Spleen (tissue), 11 donors: Measurements from ENCODE around the gene MCL1. TPM values are rescaled to one million over a fixed set of nuclear protein-coding genes. Genes with fewer than 3 reads are reported as not detected.
A peak's percentile ranks its signal among the peaks of the same experiment; 100 is the strongest.

Experiments
- DNase-seq: peaks from one replicate; pipeline ENCODE4 v3.0.0-alpha.2; 2020
- H3K27ac ChIP-seq, 8 donors: fragments of 200-600 bp; sonication (generic) in 7 of 8; 1 replicate in 4 of 8; 2 replicates in 4 of 8; pipeline versions ENCODE4 v1.5.0 to v1.8.0; 2016 to 2021; ENCODE audit warnings: inconsistent platforms in 4 of 8, mild to moderate bottlenecking in 4 of 8, moderate library complexity in 1 of 8
- H3K27me3 ChIP-seq, 7 donors: fragments of 200-600 bp; sonication (generic) in 6 of 7; replicated peaks in 1 of 7; 1 replicate in 4 of 7; 2 replicates in 3 of 7; pipeline versions ENCODE4 v1.5.0 to v1.8.0; 2016 to 2021; ENCODE audit warnings: inconsistent platforms in 3 of 7, mild to moderate bottlenecking in 1 of 7
- H3K36me3 ChIP-seq, 6 donors: fragments of 200-600 bp; sonication (generic) in 5 of 6; 1 replicate in 4 of 6; 2 replicates in 2 of 6; pipeline versions ENCODE4 v1.5.0 to v1.8.0; 2016 to 2021; ENCODE audit warnings: inconsistent platforms in 2 of 6
- H3K4me1 ChIP-seq, 6 donors: fragments of 200-600 bp; sonication (generic) in 5 of 6; 1 replicate in 3 of 6; 2 replicates in 3 of 6; pipeline versions ENCODE4 v1.5.0 to v1.8.0; 2016 to 2021; ENCODE audit warnings: inconsistent platforms in 3 of 6
- H3K4me3 ChIP-seq, 8 donors: fragments of 200-600 bp; sonication (generic) in 7 of 8; 1 replicate in 4 of 8; 2 replicates in 4 of 8; pipeline versions ENCODE4 v1.5.0 to v1.8.0; 2016 to 2021; ENCODE audit warnings: inconsistent platforms in 4 of 8, mild to moderate bottlenecking in 4 of 8, moderate library complexity in 2 of 8
- H3K9me3 ChIP-seq, 8 donors: fragments of 200-600 bp; sonication (generic) in 7 of 8; 1 replicate in 4 of 8; 2 replicates in 4 of 8; pipeline versions ENCODE4 v1.5.0 to v1.8.0; 2016 to 2021; ENCODE audit warnings: inconsistent platforms in 4 of 8
- CTCF ChIP-seq, 11 experiments: fragments of 200-600 bp in 7 of 11; fragments of 450-650 bp in 4 of 11; sonication (generic) in 4 of 11; IDR thresholded peaks in 8 of 11; conservative IDR thresholded peaks in 3 of 11; 1 replicate in 7 of 11; 2 replicates in 4 of 11; pipeline versions ENCODE4 v1.4.0 to v1.8.0; 2016 to 2021; ENCODE audit warnings: antibody characterized with exemption in 11 of 11, inconsistent platforms in 4 of 11, mild to moderate bottlenecking in 1 of 11
- POLR2A ChIP-seq, 3 donors: fragments of 450-650 bp; IDR thresholded peaks; one replicate each; pipeline ENCODE4 v1.5.1; 2017; ENCODE audit warnings: antibody characterized with exemption in 3 of 3, mild to moderate bottlenecking in 1 of 3
- POLR2AphosphoS5 ChIP-seq, 3 donors: sonication (generic); formaldehyde crosslinking; IDR thresholded peaks; one replicate each; pipeline ENCODE4 v1.5.1; 2017; ENCODE audit warnings: antibody characterized with exemption in 3 of 3
- WGBS, 5 donors: extraction: QIAGEN DNeasy Blood & Tissue Kit in 3 of 5; methylation state at CpG; one replicate each; pipeline versions ENCODE4 v1.1.5 to v1.1.7; 2013 to 2018; 5-methylcytosine and 5-hydroxymethylcytosine counted together
- intact Hi-C: fragments of 100-400 bp; cut with DNase I; formaldehyde crosslinking; loops from one replicate; pipeline ENCODE4 v1.15.0; 2023; ENCODE audit warnings: low total_unique reads
- polyA plus RNA-seq, 3 donors: library from polyadenylated mRNA; stranded (reverse); fragments of 200-250 nt; gene quantifications; one replicate each; pipeline ENCODE4 v1.2.1, GENCODE V29; 2013
- total RNA-seq, 7 donors: library from RNA; depleted of rRNA in 3 of 7; stranded (reverse); fragments of >200 nt in 3 of 7; fragmentation: NEBNext Ultra II Directional in 4 of 7; extraction: Animal tissue kit (Norgen Biotek cat#: 25700) in 4 of 7; gene quantifications; one replicate each; pipeline versions ENCODE4 v1.1.0 to v1.2.1, GENCODE V29; 2016 to 2021
- donor health status: healthy with polysubstance abuse.
- donor health status: DM: no; HTN: no; CAD: no; lungs with moderate emphysema.
- donor health status: DM: no; HTN: no; CAD: no.
- donor health status: Bipolar disorder and iron deficiency.
- donor health status: healthy.
- donor health status: DM: no; HTN: no; CAD: no.
- donor health status: DM: yes; HTN: yes; CAD: no.

The MCL1 gene
- total and polyA plus RNA-seq, 10 donors = 75.8 to 435 (median 299) TPM

- intact Hi-C loops = no loop called here
- H3K4me1 ChIP-seq = peaks cover 23 to 53% (median 49%) of the 10 kb centered on the region in 6 donors
- H3K27ac ChIP-seq = peak overlapping the region in 3 of 8 donors; percentile 82 to 86 (median 85)
- 53 to 70% (median 65%) methylated on average over 4 of the region's 4 CpGs for WGBS, 5 donors
- no peaks in the 10 kb centered on the region for H3K36me3 ChIP-seq
- no peaks in the 10 kb centered on the region for H3K9me3 ChIP-seq
- H3K27me3 ChIP-seq = peaks cover 0 to 61% (median 0%) of the 10 kb centered on the region in 7 donors
- no peak for DNase-seq
- H3K4me3 ChIP-seq = peak overlapping the region in 6 of 8 donors; percentile 47 to 78 (median 58)
- no peak for TF ChIP-seq POLR2AphosphoS5 (IDR thresholded peaks at IDR 0.05)
- TF ChIP-seq POLR2A (IDR thresholded peaks at IDR 0.05) = no peak
- TF ChIP-seq CTCF (IDR thresholded peaks at IDR 0.05 in 8 of 11, conservative IDR thresholded peaks at IDR 0.05 in 3 of 11) = no peak
These were observed 31.1 kb downstream of the MCL1 start for GRCh38 chr1:150548324-150548631.

DNA sequence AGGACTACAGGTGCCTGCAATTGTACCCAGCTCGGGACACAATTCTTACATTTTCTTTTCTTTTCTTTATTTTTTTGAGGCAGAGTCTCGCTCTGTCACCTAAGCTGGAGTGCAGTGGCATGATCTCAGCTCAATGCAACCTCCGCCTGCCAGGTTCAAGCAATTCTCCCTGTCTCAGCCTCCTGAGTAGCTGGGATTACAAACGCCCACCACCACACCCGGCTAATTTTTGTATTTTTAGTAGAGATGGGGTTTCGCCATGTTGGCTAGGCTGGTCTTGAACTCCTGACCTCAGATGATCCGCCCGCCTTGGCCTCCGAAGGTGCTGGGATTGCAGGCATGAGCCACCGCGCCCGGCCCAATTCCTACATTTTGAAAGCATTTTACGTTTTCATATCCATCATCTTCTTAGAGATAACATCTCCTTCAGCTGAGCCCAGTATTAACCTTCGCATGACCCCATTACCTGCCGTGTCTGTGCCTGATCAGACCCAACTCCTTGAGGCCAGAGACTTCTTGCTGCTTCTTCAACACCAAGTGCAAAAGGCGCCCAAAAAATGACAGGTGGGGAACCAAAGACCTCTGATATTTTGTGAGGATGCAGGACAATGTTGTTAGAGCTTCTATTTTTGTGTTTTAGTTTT lies 33.0 kb downstream of the MCL1 start:
- no peaks in the 10 kb centered on the region for H3K9me3 ChIP-seq
- intact Hi-C loops = no loop called here
- no peak for DNase-seq
- H3K27me3 ChIP-seq = peaks cover 0 to 61% (median 0%) of the 10 kb centered on the region in 7 donors
- TF ChIP-seq CTCF (IDR thresholded peaks at IDR 0.05 in 8 of 11, conservative IDR thresholded peaks at IDR 0.05 in 3 of 11) = no peak
- no peak for TF ChIP-seq POLR2A (IDR thresholded peaks at IDR 0.05)
- TF ChIP-seq POLR2AphosphoS5 (IDR thresholded peaks at IDR 0.05) = no peak
- WGBS, 5 donors = 87 to 93% (median 89%) methylated on average over 16 of the region's 16 CpGs
- H3K4me3 ChIP-seq = no peak overlapping the region
- H3K4me1 ChIP-seq = peaks cover 7 to 34% (median 30%) of the 10 kb centered on the region in 6 donors
- H3K27ac ChIP-seq = no peak overlapping the region
- no peaks in the 10 kb centered on the region for H3K36me3 ChIP-seq

DNA sequence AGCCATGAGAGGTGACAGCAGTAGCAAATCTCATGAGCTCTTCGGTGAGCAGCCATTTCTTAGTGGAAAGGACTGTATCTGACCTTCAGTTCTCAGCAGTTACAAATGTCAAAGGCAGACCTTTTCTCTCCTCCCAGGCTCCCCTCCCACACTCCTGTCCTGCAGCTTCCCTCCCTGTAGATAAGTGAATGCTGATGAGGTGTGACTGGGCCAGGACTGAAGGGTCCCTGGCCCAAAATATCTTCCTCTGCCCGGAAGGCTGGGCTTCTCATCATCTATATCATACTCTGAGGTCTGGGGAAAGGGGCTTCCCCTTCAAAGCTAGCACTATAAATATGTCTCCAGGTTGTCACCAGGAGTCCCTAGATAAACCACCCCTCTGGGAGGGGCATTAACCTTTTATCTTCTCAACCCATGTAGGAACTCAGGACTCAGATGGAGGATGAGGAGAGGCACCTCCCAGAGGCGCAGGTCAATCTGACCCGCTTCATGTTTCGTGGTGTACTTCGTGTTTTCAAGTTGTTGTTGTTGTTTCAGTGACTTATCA lies 33.9 kb downstream of the MCL1 start:
- TF ChIP-seq POLR2AphosphoS5 (IDR thresholded peaks at IDR 0.05) = no peak
- TF ChIP-seq POLR2A (IDR thresholded peaks at IDR 0.05) = no peak
- TF ChIP-seq CTCF (IDR thresholded peaks at IDR 0.05 in 8 of 11, conservative IDR thresholded peaks at IDR 0.05 in 3 of 11) = no peak
- intact Hi-C loops = no loop called here

GRCh38 chr1:150544204-150544603 lies 35.2 kb downstream of the MCL1 start:
- Histone ChIP-seq H3K4me1 (peaks cover 0 to 12% (median 9%) of the 10 kb centered on the region in 6 donors), H3K9me3 (no peaks in the 10 kb centered on the region), H3K4me3 (no peak overlapping the region), H3K36me3 (no peaks in the 10 kb centered on the region), H3K27ac (no peak overlapping the region), H3K27me3 (peaks cover 0 to 45% (median 0%) of the 10 kb centered on the region in 7 donors)
- no peak for DNase-seq
- TF ChIP-seq POLR2A (IDR thresholded peaks at IDR 0.05) (no peak), CTCF (IDR thresholded peaks at IDR 0.05 in 8 of 11, conservative IDR thresholded peaks at IDR 0.05 in 3 of 11) (no peak), POLR2AphosphoS5 (IDR thresholded peaks at IDR 0.05) (no peak)
- intact Hi-C loops = no loop called here
- 81 to 91% (median 89%) methylated on average over 3 of the region's 3 CpGs for whole genome bisulfite sequencing, 5 donors

More for the DNA sequence above, 33.9 kb downstream of the MCL1 start:
- H3K9me3 ChIP-seq = no peaks in the 10 kb centered on the region
- peak; percentile 6 for DNase-seq
- peaks cover 7 to 26% (median 21%) of the 10 kb centered on the region in 6 donors for H3K4me1 ChIP-seq
- H3K36me3 ChIP-seq = no peaks in the 10 kb centered on the region
- 80 to 86% (median 84%) methylated on average over 6 of the region's 6 CpGs for WGBS, 5 donors
- peaks cover 0 to 59% (median 0%) of the 10 kb centered on the region in 7 donors for H3K27me3 ChIP-seq
- H3K4me3 ChIP-seq = no peak overlapping the region
- no peak overlapping the region for H3K27ac ChIP-seq
